Measurements from ENCODE around the gene RNF222. TPM values are rescaled to one million over a fixed set of nuclear protein-coding genes. Genes with fewer than 3 reads are reported as not detected.
A peak's percentile ranks its signal among the peaks of the same experiment; 100 is the strongest.

The RNF222 gene
- total RNA-seq, 1 experiment from 2014 or later: 0.09 TPM

DNA sequence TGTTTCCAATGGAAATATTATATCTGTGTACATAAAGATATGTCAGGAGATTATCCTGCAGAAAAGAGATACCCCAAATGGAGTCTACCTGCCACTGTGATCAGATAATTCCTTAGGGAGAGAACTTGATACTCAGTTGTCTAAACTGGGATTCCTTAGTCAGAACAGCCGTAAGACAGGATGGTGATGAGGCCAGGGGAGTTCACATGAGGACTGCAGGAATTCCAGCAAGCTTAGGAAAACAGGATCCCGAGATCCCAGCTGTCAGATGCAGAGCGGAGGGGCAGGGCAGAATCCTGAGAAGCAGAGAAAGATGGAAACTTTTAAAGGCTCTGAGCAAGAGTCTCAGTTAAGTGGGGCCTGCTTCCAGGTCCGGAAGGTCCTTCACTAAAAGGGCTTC is 25.8 kb downstream of the RNF222 start:
- no peak overlapping the region for H2BK5ac ChIP-seq (ENCODE audit: insufficient read length, low read length)
- no peak overlapping the region for H4K91ac ChIP-seq (ENCODE audit: insufficient read length, low read depth, low read length)
- no peaks in the 10 kb centered on the region for H3K79me1 ChIP-seq (ENCODE audit: insufficient read depth, low read depth, low read length, poor library complexity, severe bottlenecking)
- no peak overlapping the region for H2BK12ac ChIP-seq (ENCODE audit: insufficient read length, low read depth, low read length)
- TF ChIP-seq, protein P1, sequence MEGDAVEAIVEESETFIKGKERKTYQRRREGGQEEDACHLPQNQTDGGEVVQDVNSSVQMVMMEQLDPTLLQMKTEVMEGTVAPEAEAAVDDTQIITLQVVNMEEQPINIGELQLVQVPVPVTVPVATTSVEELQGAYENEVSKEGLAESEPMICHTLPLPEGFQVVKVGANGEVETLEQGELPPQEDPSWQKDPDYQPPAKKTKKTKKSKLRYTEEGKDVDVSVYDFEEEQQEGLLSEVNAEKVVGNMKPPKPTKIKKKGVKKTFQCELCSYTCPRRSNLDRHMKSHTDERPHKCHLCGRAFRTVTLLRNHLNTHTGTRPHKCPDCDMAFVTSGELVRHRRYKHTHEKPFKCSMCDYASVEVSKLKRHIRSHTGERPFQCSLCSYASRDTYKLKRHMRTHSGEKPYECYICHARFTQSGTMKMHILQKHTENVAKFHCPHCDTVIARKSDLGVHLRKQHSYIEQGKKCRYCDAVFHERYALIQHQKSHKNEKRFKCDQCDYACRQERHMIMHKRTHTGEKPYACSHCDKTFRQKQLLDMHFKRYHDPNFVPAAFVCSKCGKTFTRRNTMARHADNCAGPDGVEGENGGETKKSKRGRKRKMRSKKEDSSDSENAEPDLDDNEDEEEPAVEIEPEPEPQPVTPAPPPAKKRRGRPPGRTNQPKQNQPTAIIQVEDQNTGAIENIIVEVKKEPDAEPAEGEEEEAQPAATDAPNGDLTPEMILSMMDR (conservative IDR thresholded peaks at IDR 0.05): no peak
- H2AK5ac ChIP-seq (ENCODE audit: insufficient read length, low read length): no peak overlapping the region
- no CpG with 5 or more reads among the region's 4 CpGs for WGBS (ENCODE audit: extremely low coverage, insufficient read length, low lambda C conversion rate)
- H3K27me3 ChIP-seq (ENCODE audit: insufficient read depth, low read length): no peaks in the 10 kb centered on the region
- no peak overlapping the region for H3K14ac ChIP-seq (ENCODE audit: insufficient read depth, low read length)
- H3K27ac ChIP-seq (ENCODE audit: insufficient read length, low read depth, low read length): no peak overlapping the region
- H3K9ac ChIP-seq (ENCODE audit: extremely low read depth, insufficient read length, low read length): no peak overlapping the region
- no peak overlapping the region for H3K4me3 Mint-ChIP-seq
- no peaks in the 10 kb centered on the region for H4K20me1 ChIP-seq (ENCODE audit: control insufficient read depth, insufficient read depth, insufficient read length)
- H4K5ac ChIP-seq (ENCODE audit: insufficient read length, low read depth, low read length): no peak overlapping the region
- H3K4ac ChIP-seq (ENCODE audit: low read depth, low read length): no peak overlapping the region
- peaks cover 13% of the 10 kb centered on the region in 2 experiments for H3K4me1 Mint-ChIP-seq
- H3K4me2 ChIP-seq (ENCODE audit: insufficient read depth, insufficient read length, low read length): no peak overlapping the region
- no peak overlapping the region for H3K56ac ChIP-seq (ENCODE audit: insufficient read length, low read depth, low read length)
- peaks cover 3% of the 10 kb centered on the region; the same call in 1 of the 2 replicates for H3K4me1 ChIP-seq (ENCODE audit: insufficient read depth, low read length)
- no peak overlapping the region for H2BK120ac ChIP-seq (ENCODE audit: low read depth, low read length, poor library complexity, severe bottlenecking)
- H3K79me2 ChIP-seq (ENCODE audit: insufficient read depth, low read length): no peaks in the 10 kb centered on the region
- H3K18ac ChIP-seq (ENCODE audit: insufficient read length, low read depth, low read length): no peak overlapping the region
- H2BK15ac ChIP-seq (ENCODE audit: low read depth, low read length): no peak overlapping the region
- H3K9me3 Mint-ChIP-seq: peaks cover 0 to 1% of the 10 kb centered on the region in 2 experiments; a peak in 1 of 5 replicates
- DNase-seq: no peak
- no peak overlapping the region for H4K8ac ChIP-seq (replicated peaks; ENCODE audit: insufficient read length, low read depth, low read length)
- H2AFZ ChIP-seq (ENCODE audit: low read length): no peak overlapping the region
- peaks cover 6 to 55% (median 52%) of the 10 kb centered on the region in 3 experiments for H3K36me3 Mint-ChIP-seq (ENCODE audit: insufficient read depth in 1 of 3, low read depth in 3 of 3)
- H3K27ac Mint-ChIP-seq: peak overlapping the region in 2 of 3 experiments; percentile 46 to 55; a peak in 2 of 7 replicates
- H3K23ac ChIP-seq (ENCODE audit: insufficient read length, low read depth, low read length): no peak overlapping the region
- H3K23me2 ChIP-seq (ENCODE audit: insufficient read length, low read depth, low read length, poor library complexity, severe bottlenecking): peaks cover 8% of the 10 kb centered on the region
- H3K27me3 Mint-ChIP-seq (ENCODE audit: low read depth): no peaks in the 10 kb centered on the region
- H2BK20ac ChIP-seq (ENCODE audit: low read depth, low read length, poor library complexity, severe bottlenecking): no peak overlapping the region
- H3K9me3 ChIP-seq (ENCODE audit: control insufficient read depth, low read depth, low read length): no peaks in the 10 kb centered on the region
- H3T11ph ChIP-seq (ENCODE audit: low read length): no peak overlapping the region

Data from H9 (cell line).